ENCODE results near the gene PYGO2. TPM values are rescaled to one million over a fixed set of nuclear protein-coding genes. Genes with fewer than 3 reads are reported as not detected.
A peak's percentile ranks its signal among the peaks of the same experiment; 100 is the strongest.

The PYGO2 gene
- total RNA-seq, 1 donor from 2014 or later = 27.4 TPM

GRCh38 chr1:154934358-154934948 lies 27.1 kb downstream of the PYGO2 start:
- no peak for DNase-seq
- H3K4me1 ChIP-seq = peaks cover 19% of the 10 kb centered on the region
- peaks cover 21% of the 10 kb centered on the region for H3K36me3 ChIP-seq
- no peak overlapping the region for H3K4me3 ChIP-seq
- intact Hi-C loops (cut with DNase I) = no loop called here
- H3K9me3 ChIP-seq = no peaks in the 10 kb centered on the region
- ATAC-seq = no peak
- H3K27me3 ChIP-seq (ENCODE audit: low read depth) = no peaks in the 10 kb centered on the region
- H3K27ac ChIP-seq = no peak overlapping the region
- no peak for TF ChIP-seq CTCF (IDR thresholded peaks at IDR 0.05)

- H3K27me3 ChIP-seq (ENCODE audit: low read depth) = no peaks in the 10 kb centered on the region
- peaks cover 9% of the 10 kb centered on the region for H3K4me1 ChIP-seq
- H3K9me3 ChIP-seq = no peaks in the 10 kb centered on the region
- no peak overlapping the region for H3K4me3 ChIP-seq
- no peak for TF ChIP-seq CTCF (IDR thresholded peaks at IDR 0.05)
- intact Hi-C loops (cut with DNase I) = no loop called here
- peaks cover 41% of the 10 kb centered on the region for H3K36me3 ChIP-seq
- peak overlapping the region; percentile 67 for H3K27ac ChIP-seq
- DNase-seq (peak; percentile 87), ATAC-seq (peak; percentile 51)
These were observed 29.6 kb downstream of the PYGO2 start for GRCh38 chr1:154931940-154932487.

GRCh38 chr1:154926201-154926600 lies 35.4 kb downstream of the PYGO2 start:
- no peak for TF ChIP-seq CTCF (IDR thresholded peaks at IDR 0.05)
- Histone ChIP-seq H3K9me3 (no peaks in the 10 kb centered on the region), H3K4me1 (no peaks in the 10 kb centered on the region), H3K36me3 (peaks cover 82% of the 10 kb centered on the region), H3K27ac (no peak overlapping the region), H3K4me3 (no peak overlapping the region), H3K27me3 (ENCODE audit: low read depth) (no peaks in the 10 kb centered on the region)
- no peak for DNase-seq
- ATAC-seq = no peak
- intact Hi-C loops (cut with DNase I) = no loop called here

- intact Hi-C loops (cut with DNase I) = no loop called here
- Histone ChIP-seq H3K36me3 (peaks cover 81% of the 10 kb centered on the region), H3K27ac (no peak overlapping the region), H3K4me1 (no peaks in the 10 kb centered on the region), H3K4me3 (no peak overlapping the region), H3K27me3 (ENCODE audit: low read depth) (no peaks in the 10 kb centered on the region), H3K9me3 (no peaks in the 10 kb centered on the region)
- TF ChIP-seq CTCF (IDR thresholded peaks at IDR 0.05) = no peak
- no peak for DNase-seq
- ATAC-seq = no peak
These were observed 36.0 kb downstream of the PYGO2 start for GRCh38 chr1:154925335-154926170.

DNA sequence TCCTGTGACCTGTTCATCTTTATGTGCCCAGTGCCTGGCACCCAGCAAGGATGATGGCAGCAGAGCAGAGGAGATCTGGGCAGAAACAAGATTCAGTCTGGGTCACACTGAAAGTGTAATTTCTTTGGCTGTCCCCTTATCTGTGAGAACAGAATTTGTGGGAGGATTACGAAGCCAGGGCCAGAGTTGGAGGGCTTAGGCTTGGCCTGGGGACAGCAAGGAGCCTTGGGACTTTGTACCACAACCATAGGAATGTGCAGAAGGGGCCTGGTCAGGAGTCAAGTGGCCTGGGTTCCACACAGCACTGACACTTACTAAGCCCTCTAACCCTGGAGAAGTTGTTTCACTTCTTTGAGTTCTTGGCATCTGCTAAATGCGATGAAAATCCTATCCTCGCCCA lies 37.9 kb downstream of the PYGO2 start:
- TF ChIP-seq CTCF (IDR thresholded peaks at IDR 0.05) = no peak
- Histone ChIP-seq H3K4me3 (no peak overlapping the region), H3K4me1 (no peaks in the 10 kb centered on the region), H3K27ac (no peak overlapping the region), H3K36me3 (peaks cover 72% of the 10 kb centered on the region), H3K9me3 (no peaks in the 10 kb centered on the region), H3K27me3 (ENCODE audit: low read depth) (no peaks in the 10 kb centered on the region)
- peak; percentile 53 to 55 for ATAC-seq
- intact Hi-C loops (cut with DNase I) = no loop called here
- DNase-seq = no peak

All from lower lobe of right lung (tissue), 2 donors.